ENCODE measurements around the gene JDP2.

DNA sequence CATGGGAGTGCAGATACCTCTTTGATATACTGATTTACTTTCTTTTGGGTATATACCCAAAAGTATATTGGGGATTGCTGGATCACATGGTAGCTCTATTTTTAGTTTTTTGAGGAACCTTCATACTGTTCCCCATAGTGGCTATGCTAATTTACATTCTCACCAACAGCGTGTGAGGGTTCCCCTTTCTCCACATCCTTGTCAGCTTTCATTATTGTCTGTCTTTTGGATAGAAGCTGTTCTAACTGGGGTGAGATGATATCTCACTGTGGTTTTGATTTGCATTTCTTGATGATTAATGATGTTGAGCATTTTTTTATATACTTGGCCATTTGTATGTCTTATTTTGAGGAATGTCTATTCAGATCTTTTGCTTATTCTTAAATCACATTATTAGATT lies 44.1 kb upstream of the JDP2 start:
- TF ChIP-seq POLR2A (IDR thresholded peaks at IDR 0.05): no peak
- TF ChIP-seq CTCF (IDR thresholded peaks at IDR 0.05): no peak
- peak in 1 of 2 donors; percentile 23 for TF ChIP-seq EP300 (IDR thresholded peaks at IDR 0.05)
